Measurements from ENCODE around the gene SLC25A1.

Gene SLC25A1

DNA sequence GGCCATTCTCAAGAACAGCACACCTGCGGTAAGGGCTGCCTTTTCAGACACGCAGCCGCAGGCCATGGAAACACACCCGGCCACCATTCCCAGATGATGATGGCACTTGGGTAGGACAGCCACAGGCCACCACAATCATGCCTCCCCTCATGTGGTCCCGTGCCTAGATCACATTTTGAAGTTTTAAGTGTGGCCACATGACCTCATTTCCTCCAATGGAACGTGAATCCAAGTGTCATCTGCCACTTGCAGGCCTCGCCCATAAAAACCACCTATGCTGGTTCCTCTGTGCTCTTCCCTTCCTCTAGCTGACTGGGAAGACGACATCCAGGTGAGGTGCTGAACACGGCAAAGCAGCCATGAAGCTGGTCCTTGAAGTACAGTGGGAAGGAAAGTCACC, 44.6 kb upstream of the SLC25A1 start:
- TF ChIP-seq, protein P1, sequence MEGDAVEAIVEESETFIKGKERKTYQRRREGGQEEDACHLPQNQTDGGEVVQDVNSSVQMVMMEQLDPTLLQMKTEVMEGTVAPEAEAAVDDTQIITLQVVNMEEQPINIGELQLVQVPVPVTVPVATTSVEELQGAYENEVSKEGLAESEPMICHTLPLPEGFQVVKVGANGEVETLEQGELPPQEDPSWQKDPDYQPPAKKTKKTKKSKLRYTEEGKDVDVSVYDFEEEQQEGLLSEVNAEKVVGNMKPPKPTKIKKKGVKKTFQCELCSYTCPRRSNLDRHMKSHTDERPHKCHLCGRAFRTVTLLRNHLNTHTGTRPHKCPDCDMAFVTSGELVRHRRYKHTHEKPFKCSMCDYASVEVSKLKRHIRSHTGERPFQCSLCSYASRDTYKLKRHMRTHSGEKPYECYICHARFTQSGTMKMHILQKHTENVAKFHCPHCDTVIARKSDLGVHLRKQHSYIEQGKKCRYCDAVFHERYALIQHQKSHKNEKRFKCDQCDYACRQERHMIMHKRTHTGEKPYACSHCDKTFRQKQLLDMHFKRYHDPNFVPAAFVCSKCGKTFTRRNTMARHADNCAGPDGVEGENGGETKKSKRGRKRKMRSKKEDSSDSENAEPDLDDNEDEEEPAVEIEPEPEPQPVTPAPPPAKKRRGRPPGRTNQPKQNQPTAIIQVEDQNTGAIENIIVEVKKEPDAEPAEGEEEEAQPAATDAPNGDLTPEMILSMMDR (conservative IDR thresholded peaks at IDR 0.05; ENCODE audit: low read depth, low read length), result no peak
- no peak for DNase-seq (ENCODE audit: low read depth)
- H3K4me3 ChIP-seq (ENCODE audit: low read length), result no peak overlapping the region

DNA sequence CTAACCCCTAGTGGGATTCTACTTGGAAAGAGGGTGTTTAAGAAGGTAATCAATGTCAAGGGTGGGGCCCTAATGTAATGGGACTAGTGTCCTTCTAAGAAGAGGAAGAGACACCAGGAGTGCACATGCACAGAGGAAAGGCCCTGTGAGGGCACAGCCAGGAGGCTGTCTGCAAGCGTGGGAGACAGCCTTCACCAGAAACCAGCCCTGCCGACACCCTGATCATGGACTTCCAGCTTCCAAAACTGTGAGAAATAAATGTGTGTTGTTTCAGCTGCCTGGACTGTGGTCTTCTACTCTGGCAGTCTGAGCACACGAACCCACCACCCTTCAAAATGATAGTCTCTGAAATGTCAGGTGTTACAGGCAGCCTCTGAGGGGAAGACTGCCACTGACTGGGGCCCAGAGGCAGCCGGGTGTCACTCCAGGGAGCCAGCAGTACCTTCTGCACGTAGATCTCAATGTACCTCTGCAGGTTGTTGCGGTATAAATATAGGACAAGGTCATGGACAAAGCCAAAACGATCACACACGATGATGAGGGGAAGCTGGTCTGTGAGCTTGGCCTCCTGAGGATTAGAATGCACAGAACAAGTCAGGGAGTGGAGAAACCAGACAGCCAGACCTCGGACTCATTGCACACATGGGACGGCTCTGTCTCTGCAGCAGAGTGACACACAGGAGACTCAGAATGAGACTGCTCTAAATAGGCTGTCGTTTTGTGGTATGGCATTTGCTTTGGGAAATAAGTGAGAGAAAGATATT, 43.9 kb upstream of the SLC25A1 start:
- no peak overlapping the region for H3K4me3 ChIP-seq (ENCODE audit: low read length)
- TF ChIP-seq, protein P1 (conservative IDR thresholded peaks at IDR 0.05; ENCODE audit: low read depth, low read length), result no peak
- DNase-seq (ENCODE audit: low read depth), result no peak

DNA sequence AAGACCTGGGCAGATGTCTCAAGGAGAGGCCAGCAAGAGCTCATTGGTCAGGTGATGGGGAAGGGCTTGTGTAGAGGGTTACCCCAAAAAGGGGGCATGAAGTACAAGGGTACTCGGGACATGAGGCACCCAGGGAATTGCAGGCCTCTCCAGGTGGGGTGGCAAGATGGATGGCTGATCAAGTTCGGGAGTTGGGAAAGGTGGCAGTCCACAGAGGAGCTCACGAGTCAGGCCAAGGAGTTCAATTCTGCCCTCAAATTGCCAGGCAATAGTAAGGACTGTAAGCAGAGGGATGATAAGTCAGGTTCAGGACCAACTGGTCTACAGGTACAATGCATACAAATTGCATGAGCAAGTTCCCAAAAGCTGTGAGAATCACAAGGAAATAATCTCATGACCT, 42.3 kb upstream of the SLC25A1 start:
- no peak for DNase-seq (ENCODE audit: low read depth)
- no peak overlapping the region for H3K4me3 ChIP-seq (ENCODE audit: low read length)
- TF ChIP-seq, protein P1 (conservative IDR thresholded peaks at IDR 0.05; ENCODE audit: low read depth, low read length), result no peak

DNA sequence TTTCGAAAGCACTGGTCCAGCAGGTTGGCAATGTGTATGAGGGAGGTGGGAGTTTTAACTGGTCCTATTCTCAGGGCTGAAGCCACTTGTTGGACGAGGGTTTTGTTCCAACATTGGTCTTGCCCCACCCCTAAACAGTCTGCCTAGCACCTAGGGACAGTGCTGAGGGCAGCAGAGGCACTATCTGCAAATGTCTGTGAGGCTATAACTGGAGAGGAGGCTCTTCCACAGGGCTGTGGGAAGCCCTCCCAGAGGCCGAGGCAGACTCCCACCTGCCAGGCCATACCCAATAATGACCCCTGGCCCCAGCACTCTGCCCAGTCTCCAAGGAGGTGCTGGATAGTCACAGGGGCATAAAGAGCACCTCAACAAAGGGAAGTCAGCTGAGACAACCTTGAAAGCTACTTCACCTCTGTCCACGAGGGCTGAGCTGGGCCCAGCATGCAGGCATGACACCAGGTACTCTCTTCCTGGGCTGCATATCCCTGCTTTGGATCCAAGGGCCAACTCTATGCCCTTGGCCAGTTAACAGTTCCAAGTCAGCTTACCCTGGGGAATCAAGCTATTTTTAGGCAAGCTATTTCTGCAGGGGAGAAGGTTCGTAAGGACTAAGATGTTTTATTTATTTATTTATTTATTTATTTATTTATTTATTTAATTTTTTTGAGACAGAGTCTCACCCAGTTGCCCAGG, 40.2 kb upstream of the SLC25A1 start:
- H3K4me3 ChIP-seq (ENCODE audit: low read length), result no peak overlapping the region
- TF ChIP-seq, protein P1 (conservative IDR thresholded peaks at IDR 0.05; ENCODE audit: low read depth, low read length), result no peak
- no peak for DNase-seq (ENCODE audit: low read depth)

DNA sequence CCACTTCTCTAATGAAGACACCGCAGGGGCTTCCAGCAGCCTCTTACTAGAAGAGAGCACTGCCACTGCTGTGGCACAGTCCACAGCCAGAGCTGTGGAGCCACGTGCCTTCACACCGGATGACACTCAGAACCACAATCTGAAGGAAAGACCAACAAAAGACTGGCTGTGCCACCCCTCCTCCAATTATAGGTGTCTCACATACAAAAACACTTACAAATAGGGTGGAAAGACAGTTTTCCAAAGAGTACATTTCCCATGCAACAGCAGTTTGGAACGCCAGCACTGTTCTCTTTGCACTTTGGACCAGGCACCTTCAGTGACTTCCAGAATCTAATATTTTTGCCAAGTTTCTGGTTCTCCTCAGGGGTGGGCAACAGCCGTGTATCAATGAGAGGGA, 38.0 kb upstream of the SLC25A1 start:
- H3K4me3 ChIP-seq (ENCODE audit: low read length), result no peak overlapping the region
- TF ChIP-seq, protein P1 (conservative IDR thresholded peaks at IDR 0.05; ENCODE audit: low read depth, low read length), result no peak

DNA sequence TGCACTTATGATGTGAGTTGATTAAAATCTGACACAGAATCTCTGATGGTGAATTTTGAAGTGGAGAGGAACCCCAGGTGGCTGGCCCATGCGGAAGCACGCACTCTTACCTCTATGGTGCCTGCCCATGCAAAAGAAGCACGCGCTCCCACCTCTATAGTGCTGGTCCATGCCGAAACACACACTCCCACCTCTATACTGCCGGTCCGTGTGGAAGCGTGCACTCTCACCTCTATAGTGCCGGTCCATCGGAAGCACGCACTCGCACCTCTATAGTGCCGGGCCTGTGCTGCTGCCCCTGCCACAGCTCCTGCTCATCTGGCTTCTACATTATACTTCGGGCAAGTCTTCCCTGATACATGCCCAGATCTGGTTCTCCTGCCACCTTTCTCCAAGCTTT, 36.8 kb upstream of the SLC25A1 start:
- no peak for DNase-seq (ENCODE audit: low read depth)
- no peak overlapping the region for H3K4me3 ChIP-seq (ENCODE audit: low read length)
- TF ChIP-seq, protein P1 (conservative IDR thresholded peaks at IDR 0.05; ENCODE audit: low read depth, low read length), result no peak

More for the DNA sequence above, 38.0 kb upstream of the SLC25A1 start:
- no peak for DNase-seq (ENCODE audit: low read depth)

DNA sequence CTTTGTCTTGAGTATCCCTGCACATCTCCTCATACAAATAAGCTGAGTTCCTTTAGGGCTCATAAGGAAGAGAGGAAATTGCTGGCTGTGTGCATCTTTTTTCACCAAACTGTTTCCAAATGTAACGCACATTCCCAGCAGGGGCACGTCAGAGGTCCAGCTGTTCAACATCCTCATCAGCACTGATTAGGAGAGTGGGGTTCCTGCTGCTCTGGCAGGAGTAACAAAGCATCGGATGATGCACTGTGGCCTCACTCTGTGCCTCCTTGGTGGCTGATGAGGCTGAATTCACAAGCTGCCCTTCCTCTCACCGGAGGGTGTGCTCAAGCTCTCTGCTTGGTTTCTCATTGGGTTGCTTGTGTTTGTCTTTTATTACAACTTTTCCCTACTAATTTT, 35.5 kb upstream of the SLC25A1 start:
- no peak overlapping the region for H3K4me3 ChIP-seq (ENCODE audit: low read length)
- no peak for DNase-seq (ENCODE audit: low read depth)
- TF ChIP-seq, protein P1 (conservative IDR thresholded peaks at IDR 0.05; ENCODE audit: low read depth, low read length), result no peak

Data from retinal pigment epithelial cell (primary cell).